ENCODE results near the gene SUGCT. TPM values are rescaled to one million over a fixed set of nuclear protein-coding genes. Genes with fewer than 3 reads are reported as not detected.

Gene SUGCT
- total and polyA plus RNA-seq, 2 of the 8 experiments (the other 6 are each of a cell fraction or from before 2014, with no cell fraction given): 2.8 to 5.4 TPM

DNA sequence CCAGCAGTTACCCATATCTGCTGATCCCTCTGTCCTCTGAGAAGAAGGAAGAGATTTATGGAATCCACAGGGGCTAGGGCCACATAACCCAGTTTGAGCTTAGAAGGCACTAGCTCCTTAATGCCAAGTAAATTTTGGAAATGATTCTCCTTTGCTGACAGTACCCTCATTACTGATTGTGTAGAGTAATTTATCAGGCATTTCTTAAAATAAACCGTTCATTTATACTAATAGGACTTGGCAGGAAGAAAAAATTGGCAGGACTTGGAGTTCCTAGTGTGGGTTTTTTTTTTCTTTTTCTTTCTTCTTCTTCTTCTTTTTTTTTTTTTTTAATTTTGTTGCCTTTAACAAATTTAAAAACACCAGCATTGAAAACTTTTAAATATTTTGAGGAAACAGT, 645.7 kb downstream of the SUGCT start:
- H3K4me2 ChIP-seq (ENCODE audit: insufficient read depth in 1 of 2, low read depth in 2 of 2, low read length in 2 of 2): no peak overlapping the region
- no peak overlapping the region for H3K4me3 ChIP-seq (ENCODE audit: extremely low read depth in 1 of 4, insufficient read depth in 2 of 4, low read depth in 3 of 4, low read length in 4 of 4)
- FAIRE-seq (no peak), DNase-seq (ENCODE audit: low read depth in 1 of 2, low spot score in 2 of 2) (no peak)
- CTCF ChIA-PET (ENCODE audit: partially characterized antibody): no interaction called here
- no peaks in the 10 kb centered on the region for H3K23me2 ChIP-seq (ENCODE audit: low read depth, low read length)
- H3K4me1 ChIP-seq (replicated peaks in 1 of 4; ENCODE audit: control insufficient read depth in 3 of 4, insufficient read depth in 4 of 4, low read length in 3 of 4): peaks cover 0 to 4% (median 0%) of the 10 kb centered on the region in 4 experiments; a peak in 1 of 7 replicates
- H4K20me1 ChIP-seq (replicated peaks in 1 of 2; ENCODE audit: control insufficient read depth in 1 of 2, insufficient read depth in 2 of 2, low read length in 2 of 2): no peaks in the 10 kb centered on the region
- H2BK5ac ChIP-seq (ENCODE audit: low read depth, low read length): no peak overlapping the region
- WGBS, 2 experiments (ENCODE audit: extremely low coverage in 1 of 2, insufficient coverage in 1 of 2, insufficient read length in 1 of 2, insufficient replicate concordance in 2 of 2, low coverage in 1 of 2, low lambda C conversion rate in 2 of 2, missing lambda C conversion rate in 1 of 2): 95% methylated on average over 1 of the region's 1 CpG; no CpG with 5 or more reads in 1 of the 2 experiments
- H2BK20ac ChIP-seq (ENCODE audit: low read length): no peak overlapping the region
- H3K27me3 ChIP-seq (replicated peaks in 1 of 4; ENCODE audit: control insufficient read depth in 3 of 4, extremely low read depth in 1 of 4, insufficient read depth in 3 of 4, low read length in 3 of 4): no peaks in the 10 kb centered on the region
- no peaks in the 10 kb centered on the region for H3K9me3 ChIP-seq (ENCODE audit: insufficient read depth in 2 of 2, low read depth in 1 of 2, low read length in 1 of 2)
- H3K18ac ChIP-seq (ENCODE audit: extremely low read depth, low read length): no peak overlapping the region
- H3K23ac ChIP-seq (ENCODE audit: insufficient read length): no peak overlapping the region
- H2AFZ ChIP-seq (ENCODE audit: low read length): no peak overlapping the region
- POLR2A ChIA-PET (ENCODE audit: partially characterized antibody): no interaction called here
- H3K56ac ChIP-seq (replicated peaks; ENCODE audit: insufficient read length, low read depth, low read length): no peak overlapping the region
- no peak overlapping the region for H3K14ac ChIP-seq (ENCODE audit: insufficient read length)
- H2BK12ac ChIP-seq (ENCODE audit: low read depth, low read length): no peak overlapping the region
- no peak overlapping the region for H2AK5ac ChIP-seq (ENCODE audit: low read depth, low read length)
- no peak overlapping the region for H2BK15ac ChIP-seq (ENCODE audit: low read length)
- H3K27ac ChIP-seq (ENCODE audit: low read depth, low read length): no peak overlapping the region
- no peaks in the 10 kb centered on the region for H3K79me2 ChIP-seq (ENCODE audit: control insufficient read depth in 1 of 2, insufficient read depth in 2 of 2, low read length in 2 of 2)
- no peak overlapping the region for H3K4ac ChIP-seq (replicated peaks; ENCODE audit: insufficient read length, low read depth, low read length)
- no peak overlapping the region for H3K9ac ChIP-seq (replicated peaks in 1 of 4; ENCODE audit: extremely low read depth in 1 of 4, low read depth in 3 of 4, low read length in 3 of 4)
- H3K79me1 ChIP-seq (ENCODE audit: low read depth, low read length): no peaks in the 10 kb centered on the region
- H4K5ac ChIP-seq (ENCODE audit: insufficient read length, low read depth, low read length): no peak overlapping the region
- H2BK120ac ChIP-seq (replicated peaks; ENCODE audit: low read depth, low read length): no peak overlapping the region
- no peak overlapping the region for H4K8ac ChIP-seq (ENCODE audit: extremely low read depth, insufficient read depth, low read length)
- no peaks in the 10 kb centered on the region for H3K36me3 ChIP-seq (ENCODE audit: control insufficient read depth in 2 of 4, insufficient read depth in 4 of 4, low read length in 3 of 4)
- H4K91ac ChIP-seq (replicated peaks; ENCODE audit: insufficient read length, low read length): no peak overlapping the region
- TF ChIP-seq SIRT6 (IDR thresholded peaks at IDR 0.05; ENCODE audit: low read length) (no peak), MAFK (IDR thresholded peaks at IDR 0.05; ENCODE audit: low read depth, low read length) (no peak), KDM1A (IDR thresholded peaks at IDR 0.05; ENCODE audit: borderline replicate concordance, low read length) (no peak), BRCA1 (IDR thresholded peaks at IDR 0.05; ENCODE audit: low read depth, low read length) (no peak), ZNF274 (IDR thresholded peaks at IDR 0.05; ENCODE audit: borderline replicate concordance, extremely low read depth, low read length) (no peak), TCF12 (IDR thresholded peaks at IDR 0.05; ENCODE audit: low read depth, low read length) (no peak), BCL11A (IDR thresholded peaks at IDR 0.05; ENCODE audit: low read depth in 2 of 2, low read length in 2 of 2) (no peak), SUZ12 (IDR thresholded peaks at IDR 0.05; ENCODE audit: low read length) (no peak), CTBP2 (IDR thresholded peaks at IDR 0.05; ENCODE audit: borderline replicate concordance, insufficient read depth, insufficient read length, low read length) (no peak), TEAD4 (IDR thresholded peaks at IDR 0.05; ENCODE audit: low read depth, low read length) (no peak), JUND (IDR thresholded peaks at IDR 0.05; ENCODE audit: low read length) (no peak), FOSL1 (IDR thresholded peaks at IDR 0.05; ENCODE audit: insufficient read depth, low read depth, low read length) (no peak), EGR1 (IDR thresholded peaks at IDR 0.05; ENCODE audit: borderline replicate concordance, low read depth, low read length) (no peak), SIN3A (conservative IDR thresholded peaks at IDR 0.05 in 1 of 2, IDR thresholded peaks at IDR 0.05 in 1 of 2; ENCODE audit: low read depth in 1 of 2, low read length in 2 of 2) (no peak)
- TF ChIP-seq, protein P1, sequence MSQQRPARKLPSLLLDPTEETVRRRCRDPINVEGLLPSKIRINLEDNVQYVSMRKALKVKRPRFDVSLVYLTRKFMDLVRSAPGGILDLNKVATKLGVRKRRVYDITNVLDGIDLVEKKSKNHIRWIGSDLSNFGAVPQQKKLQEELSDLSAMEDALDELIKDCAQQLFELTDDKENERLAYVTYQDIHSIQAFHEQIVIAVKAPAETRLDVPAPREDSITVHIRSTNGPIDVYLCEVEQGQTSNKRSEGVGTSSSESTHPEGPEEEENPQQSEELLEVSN (IDR thresholded peaks at IDR 0.05): no peak
